AG04450 (cell line): ENCODE measurements around the gene UBE3D. TPM values are rescaled to one million over a fixed set of nuclear protein-coding genes. Genes with fewer than 3 reads are reported as not detected.
"Not testable (repeated sequence)": the region's sequence is repeated elsewhere in the genome, so short reads cannot be mapped to it uniquely, and the experiment has no call there.

ENCODE experiments used
- CTCF ChIA-PET: fragments of 300-600, 350-600 bp; formaldehyde crosslinking; extraction: SDS; loops from one replicate; lab custom pipeline; 2022; ENCODE audit warnings: antibody characterized with exemption, inconsistent platforms; lab: Charles Lee
- POLR2A ChIA-PET: fragments of 350-600 bp; formaldehyde crosslinking; extraction: SDS; loops from one replicate; lab custom pipeline; 2021; ENCODE audit warnings: antibody characterized with exemption, inconsistent platforms; lab: Yijun Ruan, JAX
- DNase-seq: peaks from one replicate; pipeline ENCODE4 v3.0.0-alpha.2; 2011; ENCODE audit warnings: low read depth, low spot score
- H3K27ac ChIP-seq: one replicate; pipeline ENCODE4 v1.5.1; 2012; ENCODE audit warnings: low read depth, low read length, control low read depth
- H3K27me3 ChIP-seq: one replicate; pipeline ENCODE4 v1.6.0; 2012; ENCODE audit warnings: low read length; ENCODE audit not compliant: control insufficient read depth, insufficient read depth
- H3K4me3 ChIP-seq: 2 replicates; pipeline ENCODE4 v1.5.1; 2011; ENCODE audit warnings: mild to moderate bottlenecking, low read depth, low read length, control low read depth
- H3K9me3 ChIP-seq: 2 replicates; pipeline ENCODE4 v1.5.1; 2012; ENCODE audit warnings: low read length; ENCODE audit not compliant: control insufficient read depth, insufficient read depth
- CTCF ChIP-seq: IDR thresholded peaks from 2 replicates; pipeline ENCODE4 v1.5.1; 2011; ENCODE audit warnings: low read depth, low read length, control low read depth, inconsistent platforms
- polyA plus RNA-seq: library from polyadenylated mRNA; depleted of rRNA; stranded (reverse); fragments of >200 nt; gene quantifications from 2 replicates; pipeline ENCODE4 v1.2.3, GENCODE V29; 2011

UBE3D gene
- polyA plus RNA-seq, 1 experiment = 6.4 TPM

- POLR2A ChIA-PET = no interaction called here
Observed at GRCh38 chr6:82951935-82952334, 113.7 kb downstream of the UBE3D start.

GRCh38 chr6:82951389-82951788, 114.3 kb downstream of the UBE3D start:
- CTCF ChIA-PET = no interaction called here
- H3K27ac ChIP-seq = no peak overlapping the region
- no peaks in the 10 kb centered on the region for H3K27me3 ChIP-seq
- POLR2A ChIA-PET = no interaction called here
- TF ChIP-seq CTCF = no peak
- H3K9me3 ChIP-seq = no peaks in the 10 kb centered on the region
- H3K4me3 ChIP-seq = no peak overlapping the region
- DNase-seq = no peak

More at GRCh38 chr6:82951935-82952334, 113.7 kb downstream of the UBE3D start:
- DNase-seq = no peak
- H3K27me3 ChIP-seq = no peaks in the 10 kb centered on the region
- H3K4me3 ChIP-seq = no peak overlapping the region
- CTCF ChIA-PET = no interaction called here
- H3K9me3 ChIP-seq = no peaks in the 10 kb centered on the region
- H3K27ac ChIP-seq = no peak overlapping the region
- no peak for TF ChIP-seq CTCF

- DNase-seq, POLR2A ChIA-PET, CTCF ChIA-PET: not testable (repeated sequence)
Observed at GRCh38 chr6:82930915-82931314, 134.7 kb downstream of the UBE3D start.

GRCh38 chr6:82924799-82925535, 140.7 kb downstream of the UBE3D start:
- Histone ChIP-seq H3K27me3 (no peaks in the 10 kb centered on the region), H3K9me3 (no peaks in the 10 kb centered on the region), H3K4me3 (no peak overlapping the region), H3K27ac (no peak overlapping the region)
- no peak for TF ChIP-seq CTCF
- CTCF ChIA-PET = no interaction called here
- POLR2A ChIA-PET = no interaction called here
- no peak for DNase-seq

More at GRCh38 chr6:82930915-82931314, 134.7 kb downstream of the UBE3D start:
- not testable (repeated sequence) for H3K27me3 ChIP-seq, H3K4me3 ChIP-seq, H3K9me3 ChIP-seq, H3K27ac ChIP-seq

GRCh38 chr6:82921258-82921657, 144.4 kb downstream of the UBE3D start:
- POLR2A ChIA-PET = no interaction called here
- no peak overlapping the region for H3K27ac ChIP-seq
- H3K27me3 ChIP-seq = no peaks in the 10 kb centered on the region
- no peaks in the 10 kb centered on the region; the same call in 1 of the 2 replicates for H3K9me3 ChIP-seq
- TF ChIP-seq CTCF = no peak
- DNase-seq = no peak
- CTCF ChIA-PET = no interaction called here
- no peak overlapping the region for H3K4me3 ChIP-seq
